Pancreas (tissue), 10 donors: Measurements from ENCODE around the gene FGD4. TPM values are rescaled to one million over a fixed set of nuclear protein-coding genes. Genes with fewer than 3 reads are reported as not detected.
"Not testable (repeated sequence)": the region's sequence is repeated elsewhere in the genome, so short reads cannot be mapped to it uniquely, and the experiment has no call there.

Experiments used
- ATAC-seq, 4 donors: fragments of 200-7000 bp; cut with Tn5 transposase; one replicate each; pipeline versions ENCODE4 v1.8.0 to v1.9.1; 2020; ENCODE audit warnings: mild to moderate bottlenecking in 4 of 4, moderate library complexity in 4 of 4
- DNase-seq, 6 donors: peaks; one replicate each; pipeline ENCODE4 v3.0.0-alpha.2; 2020
- FAIRE-seq: peaks from 2 replicates; lab custom pipeline; 2012; peaks lifted over from hg19 to GRCh38; lab: Jason Lieb, UNC
- H3K27ac ChIP-seq, 4 donors: fragments of 200-600 bp; sonication (generic); 1 replicate in 3 of 4; 2 replicates in 1 of 4; pipeline versions ENCODE4 v1.5.0 to v1.8.0; 2020
- H3K27me3 ChIP-seq, 4 donors: fragments of 200-600 bp; one replicate each; pipeline ENCODE4 v1.8.0; 2021
- H3K36me3 ChIP-seq, 3 donors: fragments of 200-600 bp; sonication (generic) in 1 of 3; one replicate each; pipeline versions ENCODE4 v1.5.0 to v1.8.0; 2020 to 2021
- H3K4me1 ChIP-seq, 3 donors: fragments of 200-600 bp; one replicate each; pipeline ENCODE4 v1.8.0; 2021
- H3K4me3 ChIP-seq, 4 donors: fragments of 200-600 bp; sonication (generic) in 2 of 4; one replicate each; pipeline versions ENCODE4 v1.5.0 to v1.8.0; 2020 to 2021
- H3K9me3 ChIP-seq, 4 donors: fragments of 200-600 bp; one replicate each; pipeline ENCODE4 v1.8.0; 2021
- CTCF ChIP-seq, 4 donors: fragments of 200-600 bp; sonication (generic) in 3 of 4; IDR thresholded peaks; one replicate each; pipeline versions ENCODE4 v1.5.0 to v1.8.0; 2021; ENCODE audit warnings: antibody characterized with exemption in 4 of 4
- WGBS, 2 donors: extraction: QIAGEN DNeasy Blood & Tissue Kit; methylation state at CpG; one replicate each; pipeline ENCODE4 v1.1.7; 2013; 5-methylcytosine and 5-hydroxymethylcytosine counted together
- intact Hi-C, 3 donors: fragments of 100-400 bp; cut with DNase I; formaldehyde crosslinking; loops; one replicate each; pipeline versions ENCODE4 v1.11.1 to v1.14.2; 2022
- polyA plus RNA-seq, 2 donors: library from polyadenylated mRNA; stranded (reverse); fragments of 200-250 nt; gene quantifications; one replicate each; pipeline ENCODE4 v1.2.3, GENCODE V29; 2013
- total RNA-seq, 6 donors: library from RNA; stranded (reverse); fragmentation: NEBNext Ultra II Directional in 4 of 6; extraction: Animal tissue kit (Norgen Biotek cat#: 25700) in 4 of 6; gene quantifications; one replicate each; pipeline versions ENCODE4 v1.2.1 to v1.2.4, GENCODE V29; 2021 to 2023
- donor health status: healthy with polysubstance abuse.
- donor health status: DM: no; HTN: no; CAD: no; lungs with moderate emphysema.
- donor health status: DM: no; HTN: no; CAD: no.
- donor health status: control.
- donor health status: control.
- donor health status: Bipolar disorder and iron deficiency.
- donor health status: DM: yes; HTN: yes; CAD: no.
- donor health status: DM: no; HTN: no; CAD: no.
- donor health status: DM: no; HTN: no; CAD: no.
- donor health status: DM: yes; HTN: yes; CAD: no.

Gene FGD4
- total and polyA plus RNA-seq, 8 donors = 3.6 to 26.5 (median 14.5) TPM

GRCh38 chr12:32522331-32523221 lies 123.2 kb downstream of the FGD4 start:
- no peak overlapping the region for H3K4me3 ChIP-seq
- H3K27me3 ChIP-seq = no peaks in the 10 kb centered on the region
- peak in 2 of 4 donors; percentile 53 to 65 for ATAC-seq
- no peaks in the 10 kb centered on the region for H3K36me3 ChIP-seq
- FAIRE-seq = no peak
- H3K27ac ChIP-seq = peak overlapping the region in 1 of 4 donors; percentile 43
- no peak for DNase-seq
- no peak for TF ChIP-seq CTCF (IDR thresholded peaks at IDR 0.05)
- no peaks in the 10 kb centered on the region for H3K9me3 ChIP-seq
- 73 to 79% methylated on average over 5 of the region's 5 CpGs for WGBS, 2 donors
- intact Hi-C loops = no loop called here
- H3K4me1 ChIP-seq = no peaks in the 10 kb centered on the region

DNA sequence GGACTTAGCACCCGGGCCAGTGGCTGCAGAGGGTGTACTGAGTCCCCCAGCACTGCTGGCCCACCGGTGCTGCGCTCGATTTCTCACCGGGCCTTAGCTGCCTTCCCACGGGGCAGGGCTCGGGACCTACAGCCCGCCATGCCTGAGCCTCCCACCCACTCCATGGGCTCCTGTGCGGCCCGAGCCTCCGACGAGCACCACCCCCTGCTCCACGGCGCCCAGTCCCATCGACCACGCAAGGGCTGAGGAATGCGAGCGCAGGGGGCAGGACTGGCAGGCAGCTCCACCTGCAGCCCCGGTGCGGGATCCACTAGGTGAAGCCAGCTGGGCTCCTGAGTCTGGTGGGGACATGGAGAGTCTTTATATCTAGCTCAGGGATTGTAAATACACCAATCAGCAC lies 126.4 kb downstream of the FGD4 start:
- H3K27me3 ChIP-seq, H3K36me3 ChIP-seq, H3K4me1 ChIP-seq, ATAC-seq, intact Hi-C loops, H3K4me3 ChIP-seq, H3K9me3 ChIP-seq, FAIRE-seq, H3K27ac ChIP-seq: not testable (repeated sequence)
- DNase-seq = peak in 1 of 6 donors; percentile 55
- WGBS, 2 donors = 93% methylated on average over 14 to 20 of the region's 20 CpGs

DNA sequence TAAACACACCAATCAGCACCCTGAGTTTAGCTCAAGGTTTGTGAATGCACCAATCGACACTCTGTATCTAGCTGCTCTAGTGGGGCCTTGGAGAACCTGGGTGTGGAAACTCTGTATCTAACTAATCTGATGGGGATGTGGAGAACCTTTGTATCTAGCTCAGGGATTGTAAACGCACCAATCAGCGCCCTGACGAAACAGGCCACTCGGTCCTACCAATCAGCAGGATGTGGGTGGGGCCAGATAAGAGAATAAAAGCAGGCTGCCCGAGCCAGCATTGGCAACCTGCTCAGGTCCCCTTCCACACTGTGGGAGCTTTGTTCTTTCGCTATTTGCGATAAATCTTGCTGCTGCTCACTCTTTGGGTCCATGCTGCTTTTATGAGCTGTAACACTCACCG lies 127.0 kb downstream of the FGD4 start:
- H3K27me3 ChIP-seq, H3K4me1 ChIP-seq, H3K9me3 ChIP-seq, H3K27ac ChIP-seq, H3K4me3 ChIP-seq, FAIRE-seq, H3K36me3 ChIP-seq, ATAC-seq, DNase-seq, intact Hi-C loops: not testable (repeated sequence)
- 71 to 83% methylated on average over 9 of the region's 9 CpGs for WGBS, 2 donors

GRCh38 chr12:32532422-32532821 lies 133.1 kb downstream of the FGD4 start:
- Histone ChIP-seq H3K36me3 (no peaks in the 10 kb centered on the region), H3K27ac (peak overlapping the region in 2 of 4 donors; percentile 62 to 68), H3K9me3 (no peaks in the 10 kb centered on the region), H3K27me3 (no peaks in the 10 kb centered on the region), H3K4me3 (no peak overlapping the region), H3K4me1 (peaks cover 30 to 48% (median 46%) of the 10 kb centered on the region in 3 donors)
- WGBS, 2 donors = 0 to 5% methylated on average over 1 of the region's 1 CpG
- intact Hi-C loops = no loop called here
- TF ChIP-seq CTCF (IDR thresholded peaks at IDR 0.05) = no peak
- ATAC-seq (peak in 3 of 4 donors; percentile 23 to 50 (median 45)), DNase-seq (no peak), FAIRE-seq (peak; percentile 17)

- Histone ChIP-seq H3K27me3 (no peaks in the 10 kb centered on the region), H3K4me3 (no peak overlapping the region), H3K36me3 (no peaks in the 10 kb centered on the region), H3K27ac (peak overlapping the region in 2 of 4 donors; percentile 62 to 68), H3K9me3 (no peaks in the 10 kb centered on the region), H3K4me1 (peaks cover 30 to 49% (median 46%) of the 10 kb centered on the region in 3 donors)
- no peak for TF ChIP-seq CTCF (IDR thresholded peaks at IDR 0.05)
- ATAC-seq = no peak
- FAIRE-seq = no peak
- intact Hi-C loops = no loop called here
- no peak for DNase-seq
Measured at GRCh38 chr12:32532951-32533350, 133.6 kb downstream of the FGD4 start.

- intact Hi-C loops, H3K27me3 ChIP-seq, H3K4me3 ChIP-seq, H3K9me3 ChIP-seq, DNase-seq, H3K36me3 ChIP-seq, ATAC-seq, FAIRE-seq: not testable (repeated sequence)
- Histone ChIP-seq H3K27ac (peak overlapping the region in 3 of 4 donors; percentile 46 to 68 (median 62)), H3K4me1 (peaks cover 30 to 49% (median 46%) of the 10 kb centered on the region in 3 donors)
- WGBS, 2 donors = 16 to 17% methylated on average over 10 of the region's 10 CpGs
Measured at GRCh38 chr12:32533506-32533905, 134.1 kb downstream of the FGD4 start.
